SK-N-SH treated with all-trans-retinoic acid at 6 μM for 48 hours (cell line): ENCODE results near the gene GFRA1.

Experiments used
- CSDC2 ChIP-seq: fragments of 250-450 bp; sonication (Bioruptor Pico); IDR thresholded peaks from 2 replicates; pipeline ENCODE4 v1.5.0; 2020; ENCODE audit warnings: mild to moderate bottlenecking, moderate library complexity
- GLIS3 ChIP-seq: fragments of 250-450 bp; sonication (Bioruptor Pico); IDR thresholded peaks from 2 replicates; pipeline ENCODE4 v1.5.0; 2020; ENCODE audit warnings: mild to moderate bottlenecking, moderate library complexity
- ISL1 ChIP-seq: fragments of 250-450 bp; sonication (Bioruptor Pico); IDR thresholded peaks from 2 replicates; pipeline ENCODE4 v2.1.2; 2022; ENCODE audit warnings: mild to moderate bottlenecking, moderate library complexity
- OSR1 ChIP-seq: fragments of 250-450 bp; sonication (Bioruptor Pico); IDR thresholded peaks from 2 replicates; pipeline ENCODE4 v1.8.0; 2022; ENCODE audit warnings: moderate library complexity, mild to moderate bottlenecking, inconsistent platforms
- ZNF565 ChIP-seq: fragments of 450-650 bp; formaldehyde crosslinking; conservative IDR thresholded peaks from 2 replicates; pipeline ENCODE4 v1.5.0; 2020; ENCODE audit warnings: low read depth, mild to moderate bottlenecking, moderate library complexity
- TF ChIP-seq, protein P1 (sequence below): fragments of 250-450 bp; sonication (Bioruptor Pico); IDR thresholded peaks from 2 replicates; pipeline ENCODE4 v1.5.1; 2020; ENCODE audit warnings: low read depth, mild to moderate bottlenecking, moderate library complexity

DNA sequence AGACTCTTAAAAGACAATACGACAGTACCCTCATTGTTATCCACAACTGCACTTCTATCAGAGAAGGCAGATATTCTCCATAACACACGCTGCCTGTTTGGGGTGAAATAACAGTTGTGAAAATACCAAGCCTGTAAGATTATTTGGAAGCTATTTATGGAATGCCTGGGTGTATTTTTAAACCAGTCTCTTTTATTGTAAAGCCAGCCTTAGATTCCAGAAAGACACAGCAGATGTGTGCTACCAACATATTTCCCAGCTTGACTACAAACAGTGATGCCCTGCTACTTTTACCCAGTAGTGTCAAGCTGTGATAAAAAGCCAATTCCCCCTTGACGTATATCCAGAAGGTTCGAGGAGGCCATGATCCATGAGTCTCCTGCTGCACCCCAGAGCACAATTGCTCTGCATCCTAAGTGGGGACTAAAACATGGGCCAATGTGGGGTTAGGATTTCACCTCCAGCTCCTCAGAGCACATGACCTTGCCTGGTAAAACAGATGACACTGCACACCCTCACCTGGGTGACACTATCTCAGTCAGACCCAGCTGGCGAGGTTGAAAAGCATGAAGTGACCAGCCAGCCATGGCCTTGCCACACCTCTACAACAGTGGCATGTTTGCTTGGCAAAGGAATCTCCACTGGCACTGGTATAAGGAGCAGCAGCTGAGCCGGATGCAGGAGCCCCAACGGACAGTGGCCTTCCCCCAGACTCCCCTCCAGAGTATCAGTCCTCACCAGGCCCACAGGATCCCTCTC lies 62.2 kb downstream of the GFRA1 start:
- no peak for TF ChIP-seq OSR1
- TF ChIP-seq ZNF565 (CRISPR knock-in tag): no peak
- TF ChIP-seq ISL1 (CRISPR knock-in tag): no peak
- TF ChIP-seq GLIS3 (CRISPR knock-in tag): no peak
- TF ChIP-seq, protein P1, sequence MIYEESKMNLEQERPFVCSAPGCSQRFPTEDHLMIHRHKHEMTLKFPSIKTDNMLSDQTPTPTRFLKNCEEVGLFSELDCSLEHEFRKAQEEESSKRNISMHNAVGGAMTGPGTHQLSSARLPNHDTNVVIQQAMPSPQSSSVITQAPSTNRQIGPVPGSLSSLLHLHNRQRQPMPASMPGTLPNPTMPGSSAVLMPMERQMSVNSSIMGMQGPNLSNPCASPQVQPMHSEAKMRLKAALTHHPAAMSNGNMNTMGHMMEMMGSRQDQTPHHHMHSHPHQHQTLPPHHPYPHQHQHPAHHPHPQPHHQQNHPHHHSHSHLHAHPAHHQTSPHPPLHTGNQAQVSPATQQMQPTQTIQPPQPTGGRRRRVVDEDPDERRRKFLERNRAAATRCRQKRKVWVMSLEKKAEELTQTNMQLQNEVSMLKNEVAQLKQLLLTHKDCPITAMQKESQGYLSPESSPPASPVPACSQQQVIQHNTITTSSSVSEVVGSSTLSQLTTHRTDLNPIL (CRISPR knock-in tag): no peak
- no peak for TF ChIP-seq CSDC2
